Measurements from ENCODE around the gene FNBP1L. TPM values are rescaled to one million over a fixed set of nuclear protein-coding genes. Genes with fewer than 3 reads are reported as not detected.
"Not testable (repeated sequence)": the region's sequence is repeated elsewhere in the genome, so short reads cannot be mapped to it uniquely, and the experiment has no call there.

The FNBP1L gene
- total RNA-seq, 1 donor from 2014 or later, result 21.0 TPM

- DNase-seq, result no peak
- no peak for ATAC-seq (ENCODE audit: poor library complexity)
- intact Hi-C loops (cut with DNase I), result loop anchor here (5.0 to 10.0 kb wide), 2 partner anchors 114 to 187 kb away; no protein-coding TSS in a partner anchor
These were observed 7.2 kb upstream of the FNBP1L start for GRCh38 chr1:93440706-93441105.

GRCh38 chr1:93441589-93441988 lies 6.3 kb upstream of the FNBP1L start:
- ATAC-seq (ENCODE audit: poor library complexity), result no peak
- intact Hi-C loops (cut with DNase I), result loop anchor here (5.0 to 10.0 kb wide), 2 partner anchors 113 to 186 kb away; no protein-coding TSS in a partner anchor

DNA sequence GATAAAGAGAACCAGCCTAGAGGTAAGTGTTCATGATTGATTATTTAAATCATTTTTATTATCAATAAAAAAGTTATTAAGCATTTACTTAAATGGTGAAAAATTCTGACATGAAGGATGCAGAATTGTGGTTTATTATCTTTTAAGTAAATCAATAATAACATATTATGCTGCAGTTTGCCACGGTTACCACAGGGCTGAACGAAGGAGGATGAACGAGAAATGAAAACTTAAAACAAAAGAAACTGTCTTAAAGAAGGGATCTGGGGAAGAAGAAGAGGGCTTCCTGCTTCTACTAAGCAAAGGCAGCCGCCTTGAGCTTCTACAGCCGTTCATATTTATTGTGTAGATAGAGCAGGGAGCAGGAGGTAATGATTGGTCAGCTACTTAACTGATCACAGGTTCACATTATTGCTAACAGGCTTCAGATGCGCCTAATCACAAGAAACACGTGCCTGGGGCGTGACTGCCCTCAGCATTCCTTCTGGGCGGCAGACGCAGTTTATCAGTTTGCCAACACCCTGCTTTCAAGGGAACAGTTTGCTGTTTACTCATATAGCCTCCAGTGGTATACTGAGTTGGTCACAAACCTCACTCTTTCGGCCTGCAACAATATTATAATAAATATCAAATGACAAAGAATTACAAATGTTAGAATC lies 5.8 kb upstream of the FNBP1L start:
- no peak for DNase-seq
- ATAC-seq (ENCODE audit: poor library complexity), result no peak
- intact Hi-C loops (cut with DNase I), result loop anchor here (5.0 to 10.0 kb wide), 2 partner anchors 113 to 185 kb away; no protein-coding TSS in a partner anchor

More at GRCh38 chr1:93441589-93441988, 6.3 kb upstream of the FNBP1L start:
- DNase-seq, result no peak

DNA sequence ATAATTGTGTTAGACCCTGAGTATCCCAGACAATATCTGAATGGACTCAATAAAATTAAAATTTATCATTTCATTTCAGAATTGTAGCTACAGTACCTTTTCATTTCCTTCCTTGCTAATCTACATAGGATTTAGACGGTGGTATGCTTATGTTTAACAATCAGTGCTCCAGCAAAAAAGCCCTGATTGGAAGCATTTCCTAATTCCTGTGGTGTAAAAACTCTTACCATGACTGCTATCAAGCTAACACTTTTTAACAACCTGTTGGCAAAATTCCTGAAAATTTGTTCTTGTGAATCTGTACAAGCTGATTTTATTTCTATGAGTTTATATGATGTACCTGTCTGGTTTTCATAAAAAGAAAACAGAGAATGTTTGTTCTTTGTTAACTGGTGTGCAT lies 5.2 kb upstream of the FNBP1L start:
- intact Hi-C loops (cut with DNase I), result loop anchor here (5.0 to 10.0 kb wide), 2 partner anchors 112 to 185 kb away; no protein-coding TSS in a partner anchor
- DNase-seq (no peak), ATAC-seq (ENCODE audit: poor library complexity) (no peak)

DNA sequence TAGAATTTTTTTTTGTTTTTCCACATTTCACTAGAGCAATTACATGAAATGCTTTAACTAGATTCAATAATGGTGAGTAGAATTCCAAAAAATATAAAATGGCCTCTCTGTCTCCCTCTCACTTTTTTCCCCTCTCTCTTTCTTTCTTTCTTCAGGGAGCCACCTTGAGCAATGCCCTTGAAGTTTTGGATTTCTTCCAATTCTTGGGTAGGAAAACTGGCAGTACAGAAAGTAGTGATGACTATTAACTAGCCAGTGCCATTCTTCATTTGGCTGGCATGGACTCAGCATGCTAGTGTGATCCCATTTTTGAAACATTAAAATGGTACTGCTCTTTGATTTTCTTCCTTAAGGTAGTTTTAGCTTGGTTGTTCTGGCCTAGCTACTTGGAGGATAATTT lies 4.5 kb upstream of the FNBP1L start:
- ATAC-seq (ENCODE audit: poor library complexity) (no peak), DNase-seq (no peak)
- intact Hi-C loops (cut with DNase I), result loop anchor here (5.0 to 10.0 kb wide), 2 partner anchors 111 to 184 kb away; no protein-coding TSS in a partner anchor

GRCh38 chr1:93446837-93447451 lies 974 bp upstream of the FNBP1L start:
- ATAC-seq (ENCODE audit: poor library complexity) (peak; percentile 18), DNase-seq (no peak)
- intact Hi-C loops (cut with DNase I), result loop anchor here (10.0 kb wide), 1 partner anchor 108 kb away; no protein-coding TSS in a partner anchor

DNA sequence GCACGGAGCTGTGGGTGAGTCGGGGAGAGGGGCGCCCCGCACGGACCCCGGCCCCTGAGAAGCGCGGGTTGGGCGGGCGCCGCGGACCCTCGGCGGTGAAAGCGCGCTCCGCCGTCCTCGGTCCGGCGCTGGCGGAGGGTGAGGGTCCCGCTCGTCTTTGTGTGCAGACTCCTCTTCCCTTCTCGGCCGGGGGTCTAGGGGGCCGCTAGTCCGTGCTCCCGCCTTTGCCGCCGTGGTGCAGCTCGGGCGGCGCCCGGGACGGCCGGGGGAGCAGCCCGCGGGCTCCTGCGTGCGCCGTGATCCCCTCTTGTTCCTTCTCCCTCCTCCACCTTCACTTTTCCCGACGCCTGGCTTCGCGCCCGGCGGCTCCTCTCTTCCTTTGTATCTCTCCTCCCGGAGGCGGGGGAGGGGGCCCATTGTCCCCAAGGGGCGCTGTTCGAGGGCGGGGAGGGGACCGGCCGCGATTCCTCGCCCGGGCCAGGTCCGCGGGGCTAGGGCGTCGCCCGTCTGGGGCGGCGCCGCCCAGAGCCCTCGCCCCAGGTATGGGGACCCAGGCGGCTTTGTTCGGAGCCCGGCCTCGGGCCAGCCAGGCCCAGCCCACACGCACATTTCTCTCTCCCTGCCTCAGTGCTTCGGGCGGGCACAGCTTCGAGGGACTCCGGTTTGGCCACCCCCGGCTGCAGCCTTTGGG lies 519 bp downstream of the FNBP1L start:
- DNase-seq (peak; percentile 78), ATAC-seq (ENCODE audit: poor library complexity) (peak; percentile 63)
- intact Hi-C loops (cut with DNase I), result loop anchor here (10.0 kb wide), 1 partner anchor 106 kb away; no protein-coding TSS in a partner anchor

- ATAC-seq (ENCODE audit: poor library complexity) (peak; percentile 12), DNase-seq (no peak)
- intact Hi-C loops (cut with DNase I), result loop anchor here (10.0 kb wide), 1 partner anchor 106 kb away; no protein-coding TSS in a partner anchor
These were observed 1.3 kb downstream of the FNBP1L start for GRCh38 chr1:93448983-93449804.

DNA sequence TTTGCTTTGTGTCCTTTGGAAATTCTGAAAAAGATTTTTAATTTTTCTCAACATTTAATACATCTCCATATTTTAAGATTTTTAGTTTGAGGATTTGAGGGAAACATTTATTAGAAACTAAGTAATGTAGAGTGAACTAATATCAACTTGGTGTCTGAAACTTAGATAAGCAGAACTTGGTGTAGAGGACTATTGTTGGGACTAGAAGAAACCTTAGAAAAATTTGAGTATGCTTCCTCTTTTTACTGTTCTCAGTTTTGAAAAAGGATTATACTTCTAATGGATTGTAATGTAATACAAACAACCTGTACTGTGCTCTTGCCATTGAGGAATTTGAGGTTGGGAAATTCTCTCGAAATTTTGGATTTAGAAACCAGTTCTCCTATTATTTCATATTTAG lies 2.4 kb downstream of the FNBP1L start:
- DNase-seq (no peak), ATAC-seq (ENCODE audit: poor library complexity) (no peak)
- intact Hi-C loops (cut with DNase I), result no loop called here

- DNase-seq, result no peak
- intact Hi-C loops (cut with DNase I), result no loop called here
These were observed 6.0 kb downstream of the FNBP1L start for GRCh38 chr1:93453911-93454310.

GRCh38 chr1:93459126-93459525 lies 11.2 kb downstream of the FNBP1L start:
- intact Hi-C loops (cut with DNase I), result no loop called here
- DNase-seq, result no peak
- no peak for ATAC-seq (ENCODE audit: poor library complexity)

More at GRCh38 chr1:93453911-93454310, 6.0 kb downstream of the FNBP1L start:
- ATAC-seq (ENCODE audit: poor library complexity), result no peak

DNA sequence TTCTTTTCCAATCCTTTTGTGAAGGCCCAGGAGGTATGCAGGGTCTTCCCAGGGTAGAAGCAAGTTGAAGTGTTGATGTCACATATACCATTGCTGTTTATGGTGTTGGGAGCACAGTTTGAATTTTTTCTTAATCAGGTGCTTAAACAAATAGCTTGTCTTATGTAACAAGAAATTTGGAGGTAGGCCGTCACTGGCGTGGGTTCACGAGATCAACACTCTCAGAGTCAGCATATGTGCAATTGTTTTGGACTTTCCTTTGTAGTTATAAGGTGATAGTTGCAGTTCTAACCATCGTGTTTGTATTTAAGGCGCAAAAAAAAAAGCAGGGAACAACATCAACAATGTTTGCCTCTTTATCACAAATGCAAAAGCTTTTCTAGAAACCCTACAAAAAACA lies 13.3 kb downstream of the FNBP1L start:
- no peak for ATAC-seq (ENCODE audit: poor library complexity)
- intact Hi-C loops (cut with DNase I), result no loop called here
- no peak for DNase-seq

- DNase-seq, result no peak
- intact Hi-C loops (cut with DNase I), result no loop called here
- ATAC-seq (ENCODE audit: poor library complexity), result no peak
These were observed 16.0 kb downstream of the FNBP1L start for GRCh38 chr1:93463960-93464359.

DNA sequence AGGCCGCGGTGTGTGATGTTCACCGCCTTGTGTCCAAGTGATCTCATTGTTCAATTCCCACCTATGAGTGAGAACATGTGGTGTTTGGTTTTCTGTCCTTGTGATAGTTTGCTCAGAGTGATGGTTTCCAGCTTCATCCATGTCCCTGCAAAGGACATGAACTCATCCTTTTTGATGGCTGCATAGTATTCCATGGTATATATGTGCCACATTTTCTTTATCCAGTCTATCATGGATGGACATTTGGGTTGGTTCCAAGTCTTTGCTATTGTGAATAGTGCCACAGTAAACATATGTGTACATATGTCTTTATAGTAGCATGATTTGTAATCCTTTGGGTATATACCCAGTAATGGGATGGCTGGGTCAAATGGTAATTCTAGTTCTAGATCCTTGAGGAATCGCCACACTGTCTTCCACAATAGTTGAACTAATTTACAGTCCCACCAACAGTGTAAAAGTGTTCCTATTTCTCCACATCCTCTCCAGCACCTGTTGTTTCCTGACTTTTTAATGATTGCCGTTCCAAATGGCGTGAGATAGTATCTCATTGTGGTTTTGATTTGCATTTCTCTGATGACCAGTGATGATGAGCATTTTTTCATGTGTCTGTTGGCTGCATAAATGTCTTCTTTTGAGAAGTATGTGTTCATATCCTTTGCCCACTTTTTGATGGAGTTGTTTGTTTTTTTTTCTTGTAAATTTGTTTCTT lies 17.6 kb downstream of the FNBP1L start:
- ATAC-seq (ENCODE audit: poor library complexity); intact Hi-C loops (cut with DNase I); DNase-seq: not testable (repeated sequence)

- DNase-seq (no peak), ATAC-seq (ENCODE audit: poor library complexity) (no peak)
- intact Hi-C loops (cut with DNase I), result no loop called here
These were observed 19.7 kb downstream of the FNBP1L start for GRCh38 chr1:93467606-93468005.

DNA sequence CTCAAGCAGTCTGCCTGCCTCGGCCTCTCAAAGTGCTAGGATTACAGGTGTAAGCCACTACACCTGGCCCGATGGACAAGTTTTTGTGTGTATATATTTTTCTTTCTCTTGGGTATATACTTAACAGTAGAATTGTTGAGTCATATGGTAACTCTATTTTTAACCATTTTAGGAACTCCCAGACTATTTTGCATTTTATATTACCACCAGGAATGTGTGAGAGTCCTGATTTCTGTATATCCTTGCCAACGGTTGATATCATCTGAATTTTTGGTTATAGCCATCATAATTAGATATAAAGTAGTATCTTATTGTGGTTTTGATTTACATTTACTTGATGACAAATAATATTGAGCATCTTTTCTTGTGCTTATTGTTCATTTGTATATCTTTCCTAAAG lies 20.7 kb downstream of the FNBP1L start:
- intact Hi-C loops (cut with DNase I), result no loop called here
- ATAC-seq (ENCODE audit: poor library complexity) (no peak), DNase-seq (no peak)

DNA sequence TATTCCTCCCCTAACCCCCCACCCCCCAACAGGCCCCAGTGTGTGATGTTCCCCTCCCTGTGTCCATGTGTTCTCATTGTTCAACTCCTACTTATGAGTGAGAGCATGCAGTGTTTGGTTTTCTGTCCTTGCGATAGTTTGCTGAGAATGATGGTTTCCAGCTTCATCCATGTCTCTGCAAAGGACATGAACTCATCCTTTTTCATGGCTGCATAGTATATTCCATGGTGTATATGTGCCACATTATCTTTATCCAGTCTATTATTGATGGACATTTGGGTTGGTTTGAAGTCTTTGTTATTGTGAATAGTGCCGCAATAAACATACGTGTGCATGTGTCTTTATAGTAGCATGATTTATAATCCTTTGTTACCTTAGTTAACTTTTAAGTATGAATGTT lies 21.3 kb downstream of the FNBP1L start:
- ATAC-seq (ENCODE audit: poor library complexity); DNase-seq; intact Hi-C loops (cut with DNase I): not testable (repeated sequence)

GRCh38 chr1:93471284-93471683 lies 23.4 kb downstream of the FNBP1L start:
- intact Hi-C loops (cut with DNase I), result no loop called here
- DNase-seq (no peak), ATAC-seq (ENCODE audit: poor library complexity) (no peak)

All from Right ventricle myocardium superior (tissue), 1 donor.